ENCODE data around the gene CDH4. TPM values are rescaled to one million over a fixed set of nuclear protein-coding genes. Genes with fewer than 3 reads are reported as not detected.

Gene CDH4
- total and polyA plus RNA-seq, 2 of the 8 experiments (the other 6 are each of a cell fraction or from before 2014, with no cell fraction given), result 4.3 to 7.9 TPM

- DNase-seq (ENCODE audit: low read depth in 1 of 2, low spot score in 2 of 2) (no peak), FAIRE-seq (no peak)
- H2AFZ ChIP-seq (ENCODE audit: low read length), result no peak overlapping the region
- no peak overlapping the region for H3K27ac ChIP-seq (ENCODE audit: low read depth, low read length)
- H3K23ac ChIP-seq (ENCODE audit: insufficient read length), result no peak overlapping the region
- H4K20me1 ChIP-seq (replicated peaks in 1 of 2; ENCODE audit: control insufficient read depth in 1 of 2, insufficient read depth in 2 of 2, low read length in 2 of 2), result no peaks in the 10 kb centered on the region
- no peak overlapping the region for H3K4me3 ChIP-seq (ENCODE audit: extremely low read depth in 1 of 4, insufficient read depth in 2 of 4, low read depth in 3 of 4, low read length in 4 of 4)
- no peak overlapping the region for H2BK15ac ChIP-seq (ENCODE audit: low read length)
- no peak overlapping the region for H4K8ac ChIP-seq (ENCODE audit: extremely low read depth, insufficient read depth, low read length)
- no peaks in the 10 kb centered on the region for H3K4me1 ChIP-seq (replicated peaks in 1 of 4; ENCODE audit: control insufficient read depth in 3 of 4, insufficient read depth in 4 of 4, low read length in 3 of 4)
- no peak overlapping the region for H3K18ac ChIP-seq (ENCODE audit: extremely low read depth, low read length)
- H3K14ac ChIP-seq (ENCODE audit: insufficient read length), result no peak overlapping the region
- H2AK5ac ChIP-seq (ENCODE audit: low read depth, low read length), result no peak overlapping the region
- no peak overlapping the region for H2BK20ac ChIP-seq (ENCODE audit: low read length)
- no peak overlapping the region for H2BK12ac ChIP-seq (ENCODE audit: low read depth, low read length)
- H4K5ac ChIP-seq (ENCODE audit: insufficient read length, low read depth, low read length), result no peak overlapping the region
- no peak overlapping the region for H3K9ac ChIP-seq (replicated peaks in 1 of 4; ENCODE audit: extremely low read depth in 1 of 4, low read depth in 3 of 4, low read length in 3 of 4)
- no peak overlapping the region for H3K56ac ChIP-seq (replicated peaks; ENCODE audit: insufficient read length, low read depth, low read length)
- WGBS, 2 experiments (ENCODE audit: extremely low coverage in 1 of 2, insufficient coverage in 1 of 2, insufficient read length in 1 of 2, insufficient replicate concordance in 2 of 2, low coverage in 1 of 2, low lambda C conversion rate in 2 of 2, missing lambda C conversion rate in 1 of 2), result 75% methylated on average over 14 of the region's 14 CpGs; no CpG with 5 or more reads in 1 of the 2 experiments
- no peak overlapping the region for H3K4ac ChIP-seq (replicated peaks; ENCODE audit: insufficient read length, low read depth, low read length)
- no peak overlapping the region for H2BK5ac ChIP-seq (ENCODE audit: low read depth, low read length)
- POLR2A ChIA-PET (ENCODE audit: partially characterized antibody), result interaction anchor here (0.6 kb wide), 1 partner anchor 67 kb away, joined by 4 read pairs; no protein-coding TSS in a partner anchor
- H3K4me2 ChIP-seq (ENCODE audit: insufficient read depth in 1 of 2, low read depth in 2 of 2, low read length in 2 of 2), result no peak overlapping the region
- H3K36me3 ChIP-seq (ENCODE audit: control insufficient read depth in 2 of 4, insufficient read depth in 4 of 4, low read length in 3 of 4), result no peaks in the 10 kb centered on the region
- no peak overlapping the region for H4K91ac ChIP-seq (replicated peaks; ENCODE audit: insufficient read length, low read length)
- H3K23me2 ChIP-seq (ENCODE audit: low read depth, low read length), result no peaks in the 10 kb centered on the region
- H2BK120ac ChIP-seq (replicated peaks; ENCODE audit: low read depth, low read length), result no peak overlapping the region
- no peaks in the 10 kb centered on the region; a peak in 1 of 4 replicates for H3K9me3 ChIP-seq (ENCODE audit: insufficient read depth in 2 of 2, low read depth in 1 of 2, low read length in 1 of 2)
- H3K79me2 ChIP-seq (ENCODE audit: control insufficient read depth in 1 of 2, insufficient read depth in 2 of 2, low read length in 2 of 2), result no peaks in the 10 kb centered on the region
- CTCF ChIA-PET (ENCODE audit: partially characterized antibody), result interaction anchor here (0.6 to 1.2 kb wide), 6 partner anchors 9 to 600 kb away, joined by 3 to 5 read pairs (median 3); no protein-coding TSS in a partner anchor
- no peaks in the 10 kb centered on the region; a peak in 1 of 7 replicates for H3K27me3 ChIP-seq (replicated peaks in 1 of 4; ENCODE audit: control insufficient read depth in 3 of 4, extremely low read depth in 1 of 4, insufficient read depth in 3 of 4, low read length in 3 of 4)
- no peaks in the 10 kb centered on the region for H3K79me1 ChIP-seq (ENCODE audit: low read depth, low read length)
- TF ChIP-seq ZNF274 (IDR thresholded peaks at IDR 0.05; ENCODE audit: borderline replicate concordance, extremely low read depth, low read length) (no peak), HDAC6 (IDR thresholded peaks at IDR 0.05; ENCODE audit: low read depth, low read length) (no peak), BRCA1 (IDR thresholded peaks at IDR 0.05; ENCODE audit: low read depth, low read length) (no peak), MAFK (IDR thresholded peaks at IDR 0.05; ENCODE audit: low read depth, low read length) (no peak), POU5F1 (IDR thresholded peaks at IDR 0.05; ENCODE audit: low read depth, low read length) (no peak), ATF2 (IDR thresholded peaks at IDR 0.05; ENCODE audit: low read length) (no peak)
- TF ChIP-seq, protein P1, sequence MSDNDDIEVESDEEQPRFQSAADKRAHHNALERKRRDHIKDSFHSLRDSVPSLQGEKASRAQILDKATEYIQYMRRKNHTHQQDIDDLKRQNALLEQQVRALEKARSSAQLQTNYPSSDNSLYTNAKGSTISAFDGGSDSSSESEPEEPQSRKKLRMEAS (IDR thresholded peaks at IDR 0.05), result no peak
Measured at GRCh38 chr20:61909821-61910220, 657.8 kb downstream of the CDH4 start.

All from H1 (cell line).